GM21423 (cell line): ENCODE data around the gene MON1B.
"Not testable (repeated sequence)": the region's sequence is repeated elsewhere in the genome, so short reads cannot be mapped to it uniquely, and the experiment has no call there.

ENCODE experiments used
- ATAC-seq: cut with Tn5 transposase; IDR thresholded peaks from one replicate; pipeline ENCODE4 v1.9.1; 2021; ENCODE audit warnings: mild to moderate bottlenecking, moderate library complexity; ENCODE audit not compliant: unreplicated experiment

The MON1B gene

DNA sequence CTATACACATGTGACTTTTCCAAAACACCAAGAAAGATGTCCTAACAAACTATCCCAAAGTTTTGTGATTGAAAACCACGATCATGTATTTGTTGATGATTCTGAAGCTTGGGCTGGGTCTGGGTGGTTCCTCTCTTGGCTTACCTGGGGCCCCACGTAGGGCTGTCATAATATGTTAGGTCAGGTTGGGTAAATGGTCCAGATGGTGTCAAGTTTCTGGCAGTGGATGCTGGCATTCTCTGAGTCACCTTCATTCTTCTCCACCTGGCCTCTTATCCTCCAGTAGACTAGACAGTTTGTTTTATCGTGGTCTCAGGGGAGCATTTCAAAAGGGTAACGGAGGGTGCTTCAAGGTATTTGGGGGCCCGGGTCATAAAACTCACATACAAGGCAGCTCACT, 47.6 kb downstream of the MON1B start:
- no peak for ATAC-seq

DNA sequence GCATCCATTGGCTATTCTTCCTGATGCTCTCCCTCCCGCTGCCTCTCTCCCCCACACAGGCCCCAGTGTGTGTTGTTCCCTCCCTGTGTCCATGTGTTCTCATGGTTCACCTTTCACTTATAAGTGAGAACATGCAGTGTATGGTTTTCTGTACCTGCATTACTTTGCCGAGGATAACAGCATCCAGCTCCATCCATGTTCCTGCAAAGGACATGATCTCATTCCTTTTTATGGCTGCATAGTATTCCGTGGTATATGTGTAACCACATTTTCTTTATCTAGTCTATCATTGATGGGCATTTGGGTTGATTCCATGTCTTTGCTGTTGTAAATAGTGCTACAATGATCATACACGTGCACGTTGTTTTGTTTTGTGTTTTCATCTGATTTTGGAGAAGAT, 51.5 kb downstream of the MON1B start:
- ATAC-seq: not testable (repeated sequence)

DNA sequence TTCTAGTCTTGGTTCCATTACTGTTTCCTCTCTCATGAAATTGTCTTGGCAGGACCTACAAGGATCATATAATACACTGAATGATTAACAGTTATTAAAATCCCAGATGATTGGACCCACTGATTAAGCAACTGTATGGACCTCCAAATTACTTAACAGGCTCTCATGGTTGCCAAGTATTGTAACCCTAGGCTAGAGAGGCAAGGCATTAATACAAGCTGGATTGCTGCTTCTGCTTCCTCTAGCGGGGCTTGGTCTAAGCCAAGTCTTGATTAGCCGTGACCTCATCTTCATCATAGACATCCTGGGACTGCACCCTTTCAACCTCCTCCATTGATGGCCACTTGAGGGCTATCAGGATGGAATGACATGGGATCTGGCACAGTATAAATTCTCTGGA, 55.2 kb downstream of the MON1B start:
- ATAC-seq: no peak

DNA sequence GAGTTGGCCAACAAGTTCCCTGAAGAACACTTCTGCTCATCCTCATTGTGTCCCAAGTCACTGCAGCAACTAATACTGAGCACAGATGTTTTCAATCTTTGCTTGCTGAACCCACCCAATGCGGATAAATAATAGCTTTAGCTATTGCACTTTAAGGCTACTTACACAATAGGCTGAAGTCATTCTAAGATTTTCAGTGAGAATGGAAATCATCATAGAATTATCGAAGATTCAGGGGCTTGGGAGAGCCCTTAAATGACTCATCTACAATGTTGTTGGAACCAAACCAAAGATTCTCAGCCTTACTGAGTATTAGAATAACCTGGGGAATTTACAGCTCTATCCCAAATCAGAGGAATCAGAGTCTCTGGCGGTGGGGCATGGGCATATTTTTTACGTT, 59.4 kb downstream of the MON1B start:
- no peak for ATAC-seq
